GM19035 (cell line): ENCODE data around the gene ITCH.
A peak's percentile ranks its signal among the peaks of the same experiment; 100 is the strongest.
"Not testable (repeated sequence)": the region's sequence is repeated elsewhere in the genome, so short reads cannot be mapped to it uniquely, and the experiment has no call there.

Experiments used
- ATAC-seq: cut with Tn5 transposase; IDR thresholded peaks from one replicate; pipeline ENCODE4 v1.9.1; 2021; ENCODE audit not compliant: unreplicated experiment

Gene ITCH

GRCh38 chr20:34343458-34344211 lies 19.4 kb upstream of the ITCH start:
- ATAC-seq, result no peak

GRCh38 chr20:34344238-34344637 lies 18.8 kb upstream of the ITCH start:
- ATAC-seq, result no peak

GRCh38 chr20:34345402-34345736 lies 17.7 kb upstream of the ITCH start:
- no peak for ATAC-seq

DNA sequence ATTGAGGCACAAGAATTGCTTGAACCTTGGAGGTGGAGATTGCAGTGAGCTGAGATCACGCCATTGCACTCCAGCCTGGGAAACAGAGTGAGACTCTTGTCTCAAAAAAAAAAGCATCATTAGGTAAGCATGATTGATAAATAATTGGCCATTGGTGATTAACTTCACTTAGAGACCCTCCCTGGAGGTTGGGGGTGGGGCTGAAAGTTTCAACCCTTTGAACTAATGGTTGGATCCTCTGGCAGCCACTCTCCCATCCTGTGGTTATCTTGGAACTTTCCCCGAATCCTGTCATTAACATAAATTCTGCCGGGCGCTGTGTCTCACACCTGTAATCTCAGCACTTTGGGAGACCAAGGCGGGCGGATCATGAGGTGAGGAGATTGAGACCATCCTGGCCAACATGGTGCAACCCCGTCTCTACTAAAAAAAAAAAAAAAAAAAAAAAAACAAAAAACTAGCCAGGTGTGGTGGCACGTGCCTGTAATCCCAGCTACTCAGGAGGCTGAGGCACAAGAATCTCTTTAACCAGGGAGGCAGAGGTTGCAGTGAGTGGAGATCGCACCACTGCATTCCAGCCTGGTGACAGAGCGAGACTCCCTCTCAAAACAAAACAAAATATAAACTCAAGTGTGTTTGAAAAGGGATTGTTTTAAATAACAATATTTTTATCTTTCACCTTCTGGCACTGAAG lies 17.1 kb upstream of the ITCH start:
- not testable (repeated sequence) for ATAC-seq

DNA sequence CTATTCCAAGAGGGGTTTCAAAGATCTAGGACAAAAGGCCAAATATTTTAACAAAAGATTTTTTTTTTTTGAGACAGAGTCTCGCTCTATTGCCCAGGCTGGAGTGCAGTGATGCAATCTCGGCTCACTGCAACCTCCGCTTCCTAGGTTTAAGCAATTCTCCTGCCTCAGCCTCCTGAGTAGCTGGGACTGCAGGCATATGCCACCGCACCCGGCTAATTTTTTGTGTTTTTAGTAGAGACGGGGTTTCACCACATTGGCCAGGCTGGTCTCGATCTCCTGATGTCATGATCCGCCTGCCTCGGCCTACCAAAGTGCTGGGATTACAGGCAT lies 16.6 kb upstream of the ITCH start:
- not testable (repeated sequence) for ATAC-seq

DNA sequence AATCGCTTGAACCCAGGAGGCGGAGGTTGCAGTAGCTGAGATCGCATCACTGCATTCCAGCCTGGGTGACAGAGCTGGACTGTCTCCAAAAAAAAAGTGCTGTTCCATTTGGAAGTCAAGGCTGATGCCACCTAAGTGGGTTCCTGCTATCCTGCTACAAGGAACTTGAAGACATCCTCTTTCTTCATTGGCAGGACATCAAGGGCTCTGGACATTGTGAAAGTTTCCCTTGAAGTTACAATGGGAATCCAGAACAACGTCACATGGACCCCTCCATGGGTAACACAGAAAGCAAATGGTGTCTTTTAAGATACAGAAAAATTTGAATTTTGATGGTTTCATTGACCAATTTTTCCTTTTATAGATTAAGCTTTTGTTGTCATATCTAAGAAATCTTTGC lies 15.5 kb upstream of the ITCH start:
- no peak for ATAC-seq

GRCh38 chr20:34350095-34350494 lies 13.0 kb upstream of the ITCH start:
- ATAC-seq, result no peak

DNA sequence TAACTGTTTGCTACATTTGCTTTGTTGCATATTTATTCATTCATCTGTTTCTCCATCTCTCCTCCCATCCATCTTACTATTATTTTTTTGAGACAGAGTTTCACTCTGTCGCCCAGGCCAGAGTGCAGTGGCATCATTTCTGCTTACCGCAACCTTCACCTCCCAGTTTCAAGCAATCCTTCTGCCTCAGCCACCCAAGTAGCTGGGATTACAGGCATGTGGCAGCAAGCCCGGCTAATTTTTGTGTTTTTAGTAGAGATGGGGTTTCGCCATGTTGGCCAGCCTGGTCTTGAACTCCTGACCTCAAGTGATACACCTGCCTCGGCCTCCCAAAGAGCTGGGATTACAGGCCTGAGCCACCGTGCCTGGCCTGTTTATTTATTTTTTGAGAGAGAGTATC lies 9.6 kb upstream of the ITCH start:
- not testable (repeated sequence) for ATAC-seq

DNA sequence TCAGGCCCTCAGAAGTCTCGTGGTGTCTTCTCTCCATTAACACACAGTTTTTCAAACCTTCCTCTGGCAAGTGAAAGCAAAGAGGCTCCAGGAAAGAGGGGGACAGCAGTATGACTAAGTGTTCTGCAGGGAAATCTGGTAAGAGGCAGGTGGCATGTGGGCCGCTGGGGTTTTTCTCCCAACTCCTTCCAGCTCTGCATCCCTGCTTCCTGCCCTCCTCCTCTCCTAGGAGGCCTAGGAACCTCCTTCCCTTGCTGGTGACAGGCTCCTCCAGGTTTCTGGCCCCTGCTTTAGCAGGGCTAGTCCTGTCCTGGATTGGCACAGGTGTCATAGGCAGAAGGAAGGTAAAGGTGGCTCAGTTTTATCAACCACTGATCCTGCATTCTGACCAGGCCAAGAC lies 7.6 kb upstream of the ITCH start:
- ATAC-seq, result no peak

DNA sequence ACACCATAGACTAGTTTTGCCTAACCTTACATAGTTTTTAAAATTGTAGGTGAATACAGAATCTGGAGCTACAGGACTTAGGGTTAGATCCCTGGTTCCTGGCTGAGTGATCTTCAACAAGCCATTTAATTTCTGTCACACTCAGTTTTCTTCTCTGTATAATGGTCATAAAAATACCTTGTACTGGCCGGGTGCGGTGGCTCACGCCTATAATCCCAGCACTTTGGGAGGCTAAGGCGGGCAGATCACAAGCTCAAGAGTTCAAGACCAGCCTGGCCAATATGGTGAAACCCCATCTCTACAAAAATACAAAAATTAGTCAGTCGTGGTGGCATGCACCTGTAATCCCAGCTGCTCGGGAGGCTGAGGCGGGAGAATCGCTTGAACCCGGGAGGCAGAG lies 3.3 kb upstream of the ITCH start:
- ATAC-seq, result not testable (repeated sequence)

GRCh38 chr20:34362502-34363061 lies 491 bp upstream of the ITCH start:
- ATAC-seq, result no peak

- peak; percentile 53 for ATAC-seq
Observed at GRCh38 chr20:34363465-34364222, 571 bp downstream of the ITCH start.

DNA sequence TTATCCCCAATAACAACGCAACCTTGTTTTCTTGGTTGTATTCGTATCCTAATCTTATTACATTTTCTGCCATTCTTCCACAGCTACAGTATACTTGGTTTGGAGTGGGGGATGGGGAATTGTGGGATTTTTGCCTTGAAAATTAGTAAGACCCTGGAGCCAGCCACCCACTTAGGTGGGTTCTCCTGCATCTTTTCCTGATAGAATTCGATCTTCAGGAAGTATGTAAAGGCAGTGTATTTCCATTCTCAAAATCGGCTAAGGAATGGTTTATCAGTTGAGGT lies 1.1 kb downstream of the ITCH start:
- no peak for ATAC-seq

GRCh38 chr20:34365765-34366213 lies 2.7 kb downstream of the ITCH start:
- ATAC-seq, result peak; percentile 45

DNA sequence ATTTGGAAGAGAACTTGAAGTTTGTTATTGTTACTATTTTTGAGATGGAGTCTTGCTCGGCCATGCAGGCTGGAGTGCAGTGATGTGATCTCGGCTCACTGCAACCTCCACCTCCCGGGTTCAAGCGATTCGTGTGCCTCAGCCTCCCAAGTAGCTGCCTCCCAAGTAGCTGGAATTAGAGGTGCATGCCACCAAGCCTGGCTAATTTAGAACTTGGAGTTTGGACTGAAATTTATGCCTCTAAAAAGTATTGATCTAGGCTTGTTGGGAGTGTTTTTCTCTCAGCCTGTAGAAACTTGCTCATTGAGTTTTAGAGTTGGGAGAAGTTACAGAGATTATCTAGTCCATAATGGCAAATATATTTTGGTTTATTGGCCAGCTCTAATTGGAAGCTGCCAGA lies 4.1 kb downstream of the ITCH start:
- no peak for ATAC-seq

- ATAC-seq, result not testable (repeated sequence)
Observed at GRCh38 chr20:34367911-34368310, 4.8 kb downstream of the ITCH start.

DNA sequence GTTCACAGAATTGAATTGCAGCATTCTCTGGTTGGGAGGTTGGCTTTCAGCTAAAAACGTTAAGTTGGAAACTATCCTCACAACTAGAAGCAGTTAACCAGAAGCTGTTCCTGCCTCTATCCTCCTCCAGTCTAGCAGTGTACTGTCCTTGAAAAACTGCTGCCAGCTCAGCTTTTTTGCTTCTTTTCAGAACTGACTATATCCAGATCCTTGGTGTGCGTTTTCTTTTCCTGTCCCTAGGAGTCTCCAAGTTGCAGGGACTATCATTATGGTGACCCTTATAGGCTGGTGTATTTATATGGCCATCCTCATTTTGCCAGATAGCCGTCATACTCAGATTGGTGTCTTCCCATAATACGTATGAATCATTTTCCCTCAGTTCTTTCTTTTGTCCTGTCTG lies 5.5 kb downstream of the ITCH start:
- no peak for ATAC-seq

- ATAC-seq, result no peak
Observed at GRCh38 chr20:34369265-34369664, 6.2 kb downstream of the ITCH start.

GRCh38 chr20:34370062-34370461 lies 7.0 kb downstream of the ITCH start:
- ATAC-seq, result no peak

DNA sequence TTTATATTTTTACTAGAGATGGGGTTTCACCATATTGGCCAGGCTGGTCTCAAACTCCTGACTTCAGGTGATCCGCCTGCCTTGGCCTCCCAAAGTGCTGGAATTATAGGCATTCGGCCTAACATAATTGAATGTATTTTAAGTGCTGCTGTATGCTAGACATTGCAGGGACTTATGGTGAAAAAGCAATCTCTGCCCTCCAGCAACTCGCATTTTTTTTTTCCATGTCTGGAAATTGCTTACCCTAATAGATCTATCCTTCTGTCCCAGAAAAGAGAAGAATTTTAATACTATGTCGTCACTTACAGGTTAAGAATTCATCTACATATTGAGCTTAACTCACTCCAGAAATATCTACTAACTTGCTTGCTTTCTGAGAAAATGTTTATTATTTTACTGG lies 10.4 kb downstream of the ITCH start:
- no peak for ATAC-seq

DNA sequence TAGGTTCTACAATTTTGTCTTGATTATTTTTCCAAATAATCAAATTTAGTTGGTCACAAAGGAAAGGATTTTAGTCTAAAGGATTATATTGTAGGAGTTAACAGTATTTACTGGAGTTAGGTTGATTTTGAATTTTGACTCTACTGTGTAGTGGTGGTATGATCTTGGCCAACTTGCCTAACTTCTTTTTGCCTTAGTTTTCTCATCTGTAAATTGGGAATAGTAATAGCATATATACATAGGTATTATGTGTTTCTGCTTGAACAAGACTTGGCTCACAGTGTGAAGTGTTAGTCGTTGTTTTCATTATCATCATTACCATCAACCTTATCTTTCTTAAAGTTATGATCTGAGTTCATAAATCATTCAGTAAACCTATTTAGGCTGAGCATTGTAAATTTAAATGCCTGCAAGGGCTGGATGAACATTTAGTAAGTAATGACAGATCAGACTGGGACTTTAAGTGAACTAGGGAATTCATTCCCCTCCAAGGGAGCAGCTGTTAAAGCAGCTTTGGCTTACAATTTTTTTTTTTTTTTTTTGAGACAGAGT lies 11.2 kb downstream of the ITCH start:
- ATAC-seq, result no peak

- ATAC-seq, result no peak
Observed at GRCh38 chr20:34375977-34376430, 12.9 kb downstream of the ITCH start.
